K562 (cell line): ENCODE measurements around the gene ERH. TPM values are rescaled to one million over a fixed set of nuclear protein-coding genes. Genes with fewer than 3 reads are reported as not detected.

ENCODE experiments used
- BDP1 ChIP-seq: IDR thresholded peaks from 3 replicates; pipeline ENCODE4 v1.6.1; 2011; ENCODE audit not compliant: insufficient read length, insufficient read depth
- CSDE1 ChIP-seq, 2 experiments: fragments of 450-650 bp; IDR thresholded peaks; 2 replicates each; pipeline ENCODE4 v1.6.1; 2016; ENCODE audit warnings: mild to moderate bottlenecking in 1 of 2
- HCFC1 ChIP-seq: IDR thresholded peaks from 2 replicates; pipeline ENCODE4 v1.6.1; 2012; ENCODE audit warnings: low read depth, low read length, improper control_type of control experiment
- HMGN3 ChIP-seq: IDR thresholded peaks from 2 replicates; pipeline ENCODE4 v1.6.1; 2011; ENCODE audit warnings: borderline replicate concordance, low read depth, mild to moderate bottlenecking, mixed read lengths, low read length; ENCODE audit not compliant: insufficient read length; ENCODE audit errors: extremely low read depth
- MCM7 ChIP-seq, 2 experiments: fragments of 450-650 bp; IDR thresholded peaks; 2 replicates each; pipeline ENCODE4 v1.6.1; 2016 to 2018
- NELFE ChIP-seq: IDR thresholded peaks from 2 replicates; pipeline ENCODE4 v1.6.1; 2011; ENCODE audit warnings: mild to moderate bottlenecking; ENCODE audit not compliant: insufficient read depth, insufficient read length
- NFXL1 ChIP-seq: fragments of 450-650 bp; formaldehyde crosslinking; IDR thresholded peaks from 2 replicates; pipeline ENCODE4 v1.4.0; 2021; ENCODE audit warnings: mild to moderate bottlenecking
- PHF20 ChIP-seq: fragments of 450-650 bp; IDR thresholded peaks from 2 replicates; pipeline ENCODE4 v1.6.1; 2018; ENCODE audit not compliant: partially characterized antibody
- PKNOX1 ChIP-seq: fragments of 450-650 bp; IDR thresholded peaks from 2 replicates; pipeline ENCODE4 v1.6.1; 2016
- RBBP5 ChIP-seq: fragments of 200-600 bp; sonication (generic); IDR thresholded peaks from 2 replicates; pipeline ENCODE4 v1.6.1; 2012; ENCODE audit warnings: borderline replicate concordance, mild to moderate bottlenecking, low read length, control low read depth, inconsistent platforms; ENCODE audit not compliant: insufficient read depth, poor library complexity, severe bottlenecking
- RCOR1 ChIP-seq, 2 experiments: IDR thresholded peaks; 2 replicates each; pipeline ENCODE4 v1.6.1; 2012; ENCODE audit warnings: low read depth in 2 of 2, low read length in 2 of 2, borderline replicate concordance in 1 of 2, improper control_type of control experiment in 1 of 2
- SMARCE1 ChIP-seq: fragments of 450-650 bp; IDR thresholded peaks from 2 replicates; pipeline ENCODE4 v1.7.1; 2016; ENCODE audit warnings: mild to moderate bottlenecking
- ZNF175 ChIP-seq: fragments of 200-800 bp; sonication (Bioruptor generic); IDR thresholded peaks from 2 replicates; pipeline ENCODE4 v1.6.1; 2016; ENCODE audit warnings: low read depth, mild to moderate bottlenecking, missing genetic modification characterization, missing compliant biosample characterization
- ZNF280A ChIP-seq: fragments of 450-650 bp; IDR thresholded peaks from 2 replicates; pipeline ENCODE4 v1.6.1; 2018; ENCODE audit warnings: mild to moderate bottlenecking, low read depth; ENCODE audit not compliant: partially characterized antibody
- polyA plus RNA-seq, 8 experiments: library from polyadenylated mRNA; depleted of rRNA in 4 of 8; stranded (reverse) in 5 of 8; unstranded in 3 of 8; fragments of >200 nt; fragmentation: Nextera tagmentation in 2 of 8; fragmentation: Illumina TruSeq in 1 of 8; extraction: Ambion mirVana in 2 of 8; extraction: Trizol in 1 of 8; gene quantifications; 2 replicates each; pipeline versions ENCODE4 v1.2.1 to v1.2.3, GENCODE V29; 2011 to 2014; ENCODE audit warnings: inconsistent platforms in 1 of 8, missing spikeins in 1 of 8
- total RNA-seq, 7 experiments: library from RNA; depleted of rRNA in 6 of 7; stranded (reverse); fragments of >200 nt in 6 of 7; fragmentation: Illumina TruSeq in 2 of 7; extraction: Trizol in 2 of 7; gene quantifications; 2 replicates each; pipeline versions ENCODE4 v1.2.1 to v1.2.3, GENCODE V29; 2011 to 2021; ENCODE audit warnings: low replicate concordance in 1 of 7
- TF ChIP-seq, protein P1 (sequence below): fragments of 450-650 bp; IDR thresholded peaks from 2 replicates; pipeline ENCODE4 v1.6.1; 2016; ENCODE audit warnings: low read depth

The ERH gene
- total and polyA plus RNA-seq, 9 of the 15 experiments (the other 6 are each of a cell fraction or from before 2014, with no cell fraction given) = 78.2 to 474 (median 250) TPM

GRCh38 chr14:69398053-69398817 lies at the start of gene ERH, which contains the start of gene SLC39A9 (continued):
- TF ChIP-seq, protein P1, sequence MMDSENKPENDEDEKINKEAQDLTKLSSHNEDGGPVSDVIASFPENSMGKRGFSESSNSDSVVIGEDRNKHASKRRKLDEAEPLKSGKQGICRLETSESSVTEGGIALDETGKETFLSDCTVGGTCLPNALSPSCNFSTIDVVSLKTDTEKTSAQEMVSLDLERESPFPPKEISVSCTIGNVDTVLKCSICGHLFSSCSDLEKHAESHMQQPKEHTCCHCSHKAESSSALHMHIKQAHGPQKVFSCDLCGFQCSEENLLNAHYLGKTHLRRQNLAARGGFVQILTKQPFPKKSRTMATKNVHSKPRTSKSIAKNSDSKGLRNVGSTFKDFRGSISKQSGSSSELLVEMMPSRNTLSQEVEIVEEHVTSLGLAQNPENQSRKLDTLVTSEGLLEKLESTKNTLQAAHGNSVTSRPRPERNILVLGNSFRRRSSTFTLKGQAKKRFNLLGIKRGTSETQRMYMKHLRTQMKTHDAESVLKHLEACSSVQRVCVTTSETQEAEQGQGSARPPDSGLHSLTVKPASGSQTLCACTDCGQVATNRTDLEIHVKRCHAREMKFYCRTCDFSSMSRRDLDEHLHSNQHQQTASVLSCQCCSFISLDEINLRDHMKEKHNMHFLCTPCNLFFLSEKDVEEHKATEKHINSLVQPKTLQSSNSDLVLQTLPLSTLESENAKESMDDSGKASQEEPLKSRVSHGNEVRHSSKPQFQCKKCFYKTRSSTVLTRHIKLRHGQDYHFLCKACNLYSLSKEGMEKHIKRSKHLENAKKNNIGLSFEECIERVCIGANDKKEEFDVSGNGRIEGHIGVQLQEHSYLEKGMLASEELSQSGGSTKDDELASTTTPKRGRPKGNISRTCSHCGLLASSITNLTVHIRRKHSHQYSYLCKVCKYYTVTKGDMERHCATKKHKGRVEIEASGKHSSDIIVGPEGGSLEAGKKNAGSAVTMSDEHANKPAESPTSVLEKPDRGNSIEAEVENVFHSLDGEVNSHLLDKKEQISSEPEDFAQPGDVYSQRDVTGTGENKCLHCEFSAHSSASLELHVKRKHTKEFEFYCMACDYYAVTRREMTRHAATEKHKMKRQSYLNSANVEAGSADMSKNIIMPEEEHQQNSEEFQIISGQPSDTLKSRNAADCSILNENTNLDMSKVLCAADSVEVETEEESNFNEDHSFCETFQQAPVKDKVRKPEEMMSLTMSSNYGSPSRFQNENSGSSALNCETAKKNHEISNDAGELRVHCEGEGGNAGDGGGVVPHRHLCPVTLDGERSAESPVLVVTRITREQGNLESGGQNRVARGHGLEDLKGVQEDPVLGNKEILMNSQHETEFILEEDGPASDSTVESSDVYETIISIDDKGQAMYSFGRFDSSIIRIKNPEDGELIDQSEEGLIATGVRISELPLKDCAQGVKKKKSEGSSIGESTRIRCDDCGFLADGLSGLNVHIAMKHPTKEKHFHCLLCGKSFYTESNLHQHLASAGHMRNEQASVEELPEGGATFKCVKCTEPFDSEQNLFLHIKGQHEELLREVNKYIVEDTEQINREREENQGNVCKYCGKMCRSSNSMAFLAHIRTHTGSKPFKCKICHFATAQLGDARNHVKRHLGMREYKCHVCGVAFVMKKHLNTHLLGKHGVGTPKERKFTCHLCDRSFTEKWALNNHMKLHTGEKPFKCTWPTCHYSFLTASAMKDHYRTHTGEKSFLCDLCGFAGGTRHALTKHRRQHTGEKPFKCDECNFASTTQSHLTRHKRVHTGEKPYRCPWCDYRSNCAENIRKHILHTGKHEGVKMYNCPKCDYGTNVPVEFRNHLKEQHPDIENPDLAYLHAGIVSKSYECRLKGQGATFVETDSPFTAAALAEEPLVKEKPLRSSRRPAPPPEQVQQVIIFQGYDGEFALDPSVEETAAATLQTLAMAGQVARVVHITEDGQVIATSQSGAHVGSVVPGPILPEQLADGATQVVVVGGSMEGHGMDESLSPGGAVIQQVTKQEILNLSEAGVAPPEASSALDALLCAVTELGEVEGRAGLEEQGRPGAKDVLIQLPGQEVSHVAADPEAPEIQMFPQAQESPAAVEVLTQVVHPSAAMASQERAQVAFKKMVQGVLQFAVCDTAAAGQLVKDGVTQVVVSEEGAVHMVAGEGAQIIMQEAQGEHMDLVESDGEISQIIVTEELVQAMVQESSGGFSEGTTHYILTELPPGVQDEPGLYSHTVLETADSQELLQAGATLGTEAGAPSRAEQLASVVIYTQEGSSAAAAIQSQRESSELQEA = peak; percentile 8; the same call in 1 of the 2 replicates
- TF ChIP-seq HCFC1 (peak; percentile 83), ZNF175 (CRISPR knock-in tag) (peak; percentile 62; the same call in 1 of the 2 replicates), SMARCE1 (no peak), BDP1 (no peak), ZNF280A (no peak), HMGN3 (no peak), NELFE (no peak), MCM7 (IDR thresholded peaks at IDR 0.05) (no peak), CSDE1 (IDR thresholded peaks at IDR 0.05) (peak in 1 of 2 experiments; percentile 78; a peak in 2 of 4 replicates), RBBP5 (peak; percentile 54), RCOR1 (IDR thresholded peaks at IDR 0.05; ENCODE audit: borderline replicate concordance in 1 of 2, low read depth in 2 of 2, low read length in 2 of 2) (no peak), PHF20 (peak; percentile 82), PKNOX1 (peak; percentile 68), NFXL1 (CRISPR knock-in tag) (no peak)
